OCI-LY7 (cell line): ENCODE results near the gene PGA5. TPM values are rescaled to one million over a fixed set of nuclear protein-coding genes. Genes with fewer than 3 reads are reported as not detected.
"Not testable (repeated sequence)": the region's sequence is repeated elsewhere in the genome, so short reads cannot be mapped to it uniquely, and the experiment has no call there.

ENCODE experiments used
- BruUV-seq: library from RNA; stranded (reverse); fragments of 400-500 nt; replicated peaks from 2 replicates; lab custom pipeline; 2021; lab: Mats Ljungman, UMichigan
- CTCF ChIA-PET: fragments of 300-600 bp; sonication (Branson Sonifier 250); formaldehyde crosslinking; loops from one replicate; lab custom pipeline; 2022; ENCODE audit warnings: antibody characterized with exemption; ENCODE audit not compliant: unreplicated experiment; lab: Charles Lee
- POLR2A ChIA-PET: fragments of 300-600 bp; sonication (Branson Sonifier 250); formaldehyde crosslinking; loops from one replicate; lab custom pipeline; 2022; ENCODE audit warnings: antibody characterized with exemption; lab: Charles Lee
- DNase-seq: peaks from one replicate; pipeline ENCODE4 v3.0.0-alpha.2; 2015; ENCODE audit warnings: low spot score
- H2AFZ ChIP-seq: fragments of 200-600 bp; sonication (generic), shearing (Covaris generic); 2 replicates; pipeline ENCODE4 v1.6.1; 2014; ENCODE audit warnings: mild to moderate bottlenecking, antibody characterized with exemption, low read length, moderate library complexity
- H3K27ac ChIP-seq: fragments of 200-600 bp; sonication (generic); 2 replicates; pipeline ENCODE4 v1.5.1; 2014; ENCODE audit warnings: mixed run types, low read depth, mild to moderate bottlenecking, moderate library complexity, low read length, inconsistent platforms; ENCODE audit not compliant: poor library complexity, severe bottlenecking
- H3K36me3 ChIP-seq: fragments of 200-600 bp; sonication (generic); 2 replicates; pipeline ENCODE4 v1.6.1; 2014; ENCODE audit warnings: mild to moderate bottlenecking, antibody characterized with exemption, low read length, moderate library complexity, mixed read lengths; ENCODE audit not compliant: insufficient read depth
- H3K4me1 ChIP-seq: fragments of 200-600 bp; sonication (generic); 2 replicates; pipeline ENCODE4 v1.5.1; 2014; ENCODE audit warnings: mild to moderate bottlenecking, low read length; ENCODE audit not compliant: insufficient read depth, poor library complexity, severe bottlenecking
- H3K4me2 ChIP-seq: fragments of 200-600 bp; sonication (generic); 2 replicates; pipeline ENCODE4 v1.6.1; 2014; ENCODE audit warnings: mild to moderate bottlenecking, low read length
- H3K4me3 ChIP-seq: fragments of 200-600 bp; sonication (generic); 2 replicates; pipeline ENCODE4 v1.5.1; 2014; ENCODE audit warnings: mild to moderate bottlenecking, low read depth, low read length; ENCODE audit not compliant: poor library complexity, severe bottlenecking
- H3K79me2 ChIP-seq: fragments of 200-600 bp; sonication (generic); 2 replicates; pipeline ENCODE4 v1.6.1; 2016; ENCODE audit warnings: low read depth, mild to moderate bottlenecking, low read length, moderate library complexity, mixed read lengths; ENCODE audit not compliant: insufficient read depth
- H3K9me2 ChIP-seq: fragments of 200-600 bp; sonication (generic); 2 replicates; pipeline ENCODE4 v1.6.1; 2016; ENCODE audit warnings: mild to moderate bottlenecking, low read length, mixed read lengths; ENCODE audit not compliant: insufficient read depth
- H3K9me3 ChIP-seq: fragments of 200-600 bp; sonication (generic); 2 replicates; pipeline ENCODE4 v1.6.1; 2014; ENCODE audit warnings: mild to moderate bottlenecking, mixed run types, low read length, mixed read lengths
- H4K20me1 ChIP-seq: fragments of 200-600 bp; sonication (generic); 2 replicates; pipeline ENCODE4 v1.6.1; 2014; ENCODE audit warnings: mild to moderate bottlenecking, antibody characterized with exemption, low read length, moderate library complexity, mixed read lengths; ENCODE audit not compliant: insufficient read depth
- intact Hi-C: fragments of 100-400 bp; cut with micrococcal nuclease; formaldehyde crosslinking; loops from one replicate; pipeline ENCODE4 v1.10.0; 2022; ENCODE audit not compliant: unreplicated experiment
- total RNA-seq, 2 experiments: library from RNA; depleted of rRNA in 1 of 2; stranded (reverse); fragments of >200 nt in 1 of 2; shearing (Covaris generic) in 1 of 2; gene quantifications; 2 replicates each; pipeline ENCODE4 v1.2.3, GENCODE V29; 2014 to 2022

The PGA5 gene
- total RNA-seq, 2 experiments from 2014 or later = not detected

- H3K27ac ChIP-seq, H3K79me2 ChIP-seq, H3K9me3 ChIP-seq, H3K4me1 ChIP-seq, H3K4me2 ChIP-seq, BruUV-seq, H3K9me2 ChIP-seq, POLR2A ChIA-PET, DNase-seq, H4K20me1 ChIP-seq, H2AFZ ChIP-seq, CTCF ChIA-PET, H3K4me3 ChIP-seq, H3K36me3 ChIP-seq, intact Hi-C loops: not testable (repeated sequence)
These were observed 4.4 kb downstream of the PGA5 start for GRCh38 chr11:61245284-61245964.

GRCh38 chr11:61248071-61248470 is 7.1 kb downstream of the PGA5 start:
- POLR2A ChIA-PET, H3K4me3 ChIP-seq: not testable (repeated sequence)

DNA sequence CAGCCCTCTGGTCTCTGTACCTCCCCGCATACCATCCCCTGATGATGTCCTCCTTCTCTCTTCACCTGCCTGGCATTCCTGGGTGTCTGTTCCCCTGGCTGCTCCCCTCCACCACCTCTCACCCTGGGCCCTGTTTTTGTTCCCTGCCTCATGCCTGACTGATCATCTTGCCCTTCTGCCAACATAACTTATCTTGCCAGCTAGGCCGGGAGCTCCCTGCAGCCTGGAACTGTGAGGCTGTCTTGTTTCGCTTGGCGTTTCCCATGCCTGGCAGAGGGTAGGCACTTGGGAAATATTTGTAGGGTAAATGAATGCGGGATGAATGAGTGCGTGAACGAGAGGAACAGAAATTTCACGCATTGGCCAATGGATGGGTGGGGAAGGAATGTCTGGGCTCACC is 8.2 kb downstream of the PGA5 start:
- H3K4me3 ChIP-seq, H3K79me2 ChIP-seq, H3K36me3 ChIP-seq, BruUV-seq, H3K9me3 ChIP-seq, intact Hi-C loops, H3K27ac ChIP-seq, POLR2A ChIA-PET, H3K9me2 ChIP-seq, H4K20me1 ChIP-seq, H3K4me2 ChIP-seq, H3K4me1 ChIP-seq, DNase-seq, CTCF ChIA-PET, H2AFZ ChIP-seq: not testable (repeated sequence)

More at GRCh38 chr11:61248071-61248470, 7.1 kb downstream of the PGA5 start:
- CTCF ChIA-PET, BruUV-seq, H3K9me2 ChIP-seq, H3K4me1 ChIP-seq, H4K20me1 ChIP-seq, H3K36me3 ChIP-seq, H2AFZ ChIP-seq, DNase-seq, H3K4me2 ChIP-seq, H3K27ac ChIP-seq, H3K9me3 ChIP-seq, intact Hi-C loops, H3K79me2 ChIP-seq: not testable (repeated sequence)

- H3K4me3 ChIP-seq, H3K27ac ChIP-seq, H3K4me2 ChIP-seq, BruUV-seq, H3K4me1 ChIP-seq, H3K36me3 ChIP-seq, H3K9me2 ChIP-seq, H4K20me1 ChIP-seq, H3K79me2 ChIP-seq, H2AFZ ChIP-seq, DNase-seq, H3K9me3 ChIP-seq, intact Hi-C loops: not testable (repeated sequence)
- ChIA-PET CTCF (interaction anchor here (1.4 kb wide), 1 partner anchor 184 kb away, joined by 4 read pairs; no protein-coding TSS in a partner anchor), POLR2A (interaction anchor here (0.6 to 1.2 kb wide), 2 partner anchors 61 to 158 kb away, joined by 3 to 4 read pairs; no protein-coding TSS in a partner anchor)
These were observed 10.1 kb downstream of the PGA5 start for GRCh38 chr11:61250796-61251765.

GRCh38 chr11:61252332-61252731 is 11.4 kb downstream of the PGA5 start:
- H3K27ac ChIP-seq, H3K4me1 ChIP-seq, DNase-seq, H4K20me1 ChIP-seq, H3K4me2 ChIP-seq, H3K9me2 ChIP-seq, BruUV-seq, H2AFZ ChIP-seq, H3K9me3 ChIP-seq, H3K79me2 ChIP-seq, H3K4me3 ChIP-seq, intact Hi-C loops, H3K36me3 ChIP-seq: not testable (repeated sequence)
- ChIA-PET CTCF (interaction anchor here (1.4 kb wide), 1 partner anchor 183 kb away, joined by 4 read pairs; no protein-coding TSS in a partner anchor), POLR2A (interaction anchor here (0.5 to 1.2 kb wide), 3 partner anchors 60 to 258 kb away, joined by 3 to 4 read pairs (median 4); no protein-coding TSS in a partner anchor)
